ENCODE results near the gene CHIT1.
"Not testable (repeated sequence)": the region's sequence is repeated elsewhere in the genome, so short reads cannot be mapped to it uniquely, and the experiment has no call there.

The CHIT1 gene

DNA sequence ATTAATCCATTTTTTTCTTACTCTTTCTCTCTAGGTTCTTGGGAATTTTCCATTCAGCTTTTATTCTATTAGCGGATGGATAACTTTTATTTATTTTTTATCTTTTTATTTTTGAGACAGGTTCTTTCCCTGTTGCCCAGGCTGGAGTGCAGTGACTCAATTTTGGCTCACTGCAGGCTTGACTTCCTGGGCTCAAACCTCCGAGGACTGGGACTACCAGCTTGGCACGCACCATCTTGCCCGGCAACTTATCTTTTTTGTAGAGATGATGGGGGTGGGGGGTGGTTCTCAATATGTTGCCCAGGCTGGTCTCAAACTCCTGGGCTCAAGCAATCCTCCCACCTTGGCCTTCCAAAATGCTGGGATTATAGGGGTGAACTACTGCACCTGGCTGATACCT, 36.1 kb upstream of the CHIT1 start:
- DNase-seq (ENCODE audit: low read depth in 2 of 2) = no peak

DNA sequence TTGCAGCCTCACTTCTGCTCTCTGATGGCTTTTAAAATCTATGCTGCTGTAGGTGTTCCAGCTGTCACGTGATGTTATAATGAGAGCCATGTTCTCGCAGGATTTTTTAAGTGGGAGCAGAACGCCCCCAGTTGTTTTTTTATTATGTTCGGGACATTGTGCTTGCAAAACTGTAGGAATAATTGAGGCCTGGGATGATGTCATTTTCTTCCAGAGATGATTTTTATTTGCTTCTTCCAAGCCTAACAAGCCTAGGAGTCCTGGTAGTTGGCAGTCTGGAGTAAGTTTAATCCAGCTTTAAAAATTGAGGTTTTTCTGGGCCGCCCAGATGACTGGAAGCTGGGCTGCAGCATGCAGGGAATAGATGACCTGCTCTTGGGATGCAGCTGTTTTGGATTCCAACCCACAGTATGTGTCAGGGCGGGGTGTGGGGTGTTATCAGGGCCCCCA, 34.6 kb upstream of the CHIT1 start:
- no peak for DNase-seq (ENCODE audit: low read depth in 2 of 2)

DNA sequence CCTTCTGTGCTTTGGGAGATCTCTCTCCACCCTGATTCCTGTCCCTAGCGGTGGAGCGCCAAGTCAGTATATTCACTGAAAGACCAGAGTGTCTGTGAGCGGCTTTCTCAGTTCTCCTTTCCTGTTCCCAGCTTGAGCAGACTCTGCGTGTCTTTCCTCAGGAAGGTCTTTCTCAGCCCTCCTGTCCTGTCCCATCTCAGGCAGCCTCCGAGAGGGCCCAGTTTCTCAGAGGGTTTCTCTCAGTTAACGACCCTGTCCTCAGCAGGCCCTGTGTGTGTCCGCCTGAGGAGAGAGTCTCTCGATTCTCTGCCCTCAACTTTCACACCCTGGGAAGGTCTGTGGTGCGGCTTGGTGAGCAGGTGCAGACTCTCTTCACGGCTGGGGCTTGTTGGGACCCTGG, 34.0 kb upstream of the CHIT1 start:
- no peak for DNase-seq (ENCODE audit: low read depth in 2 of 2)

DNA sequence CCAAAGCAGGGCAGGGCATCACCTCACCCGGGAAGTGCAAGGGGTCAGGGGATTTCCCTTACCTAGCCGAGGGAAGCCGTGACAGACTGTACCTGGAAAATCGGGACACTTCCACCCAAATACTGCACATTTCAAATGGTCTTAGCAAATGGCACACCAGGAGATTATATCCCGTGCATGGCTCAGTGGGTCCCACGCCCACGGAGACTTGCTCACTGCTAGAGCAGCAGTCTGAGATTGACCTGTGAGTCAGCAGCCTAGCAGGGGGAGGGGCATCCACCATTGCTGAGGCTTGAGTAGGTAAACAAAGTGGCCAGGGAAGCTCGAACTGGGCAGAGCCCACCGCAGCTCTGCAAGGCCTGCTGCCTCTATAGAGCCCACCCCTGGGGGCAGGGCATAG, 27.2 kb upstream of the CHIT1 start:
- DNase-seq (ENCODE audit: low read depth in 2 of 2) = not testable (repeated sequence)

DNA sequence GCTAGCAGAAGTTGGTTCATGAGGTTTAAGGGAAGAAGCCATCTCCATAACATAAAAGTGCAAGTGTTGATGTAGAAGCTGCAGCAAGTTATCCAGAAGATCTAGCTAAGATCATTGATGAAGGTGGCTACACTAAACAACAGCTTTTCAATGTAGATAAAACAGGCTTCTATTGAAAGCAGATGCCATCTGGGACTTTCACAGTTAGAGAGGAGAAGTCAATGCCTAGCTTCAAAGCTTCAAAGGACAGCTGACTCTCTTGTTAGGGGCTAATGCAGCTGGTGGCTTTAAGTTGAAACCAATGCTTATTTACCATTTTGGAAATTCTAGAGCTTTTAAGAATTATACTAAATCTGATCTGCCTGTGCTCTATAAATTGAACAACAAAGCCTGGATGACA, 25.3 kb upstream of the CHIT1 start:
- DNase-seq (ENCODE audit: low read depth in 2 of 2) = not testable (repeated sequence)

DNA sequence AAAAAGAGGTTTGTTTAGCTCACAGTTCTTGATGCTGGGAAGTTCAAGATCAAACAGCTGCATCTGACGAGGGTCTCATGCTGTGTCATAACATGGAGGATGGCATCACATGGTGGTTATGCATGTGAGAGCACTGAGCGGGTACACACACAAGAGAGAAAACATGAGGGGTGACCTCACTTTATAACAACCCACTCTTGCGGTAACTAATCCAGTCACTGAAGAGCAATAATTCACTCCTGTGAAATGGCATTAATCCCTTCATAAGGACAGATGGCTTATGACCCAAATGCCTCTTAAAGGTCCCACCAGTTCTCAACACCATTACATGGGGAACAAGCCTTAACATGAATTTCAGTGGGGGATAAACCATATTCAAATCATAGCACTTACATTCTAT, 23.2 kb upstream of the CHIT1 start:
- no peak for DNase-seq (ENCODE audit: low read depth in 2 of 2)

DNA sequence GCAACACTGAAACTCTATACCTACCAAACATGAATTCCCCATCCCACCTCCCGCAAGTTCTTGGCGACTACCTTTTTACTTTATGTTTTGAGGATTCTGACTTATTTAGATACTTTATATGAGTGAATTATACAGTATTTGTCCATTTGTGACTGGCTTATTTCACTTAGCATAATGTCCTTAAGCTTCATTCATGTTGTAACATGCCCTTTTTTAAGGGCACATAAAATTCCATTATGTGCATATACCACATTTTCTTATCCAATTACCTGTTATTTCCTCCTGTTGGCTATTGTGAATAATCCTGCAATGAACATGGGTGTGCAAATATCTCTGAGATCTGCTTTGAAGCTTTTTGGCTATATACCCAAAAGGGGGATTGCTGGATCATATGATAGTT, 22.0 kb upstream of the CHIT1 start:
- DNase-seq (ENCODE audit: low read depth in 2 of 2) = no peak

DNA sequence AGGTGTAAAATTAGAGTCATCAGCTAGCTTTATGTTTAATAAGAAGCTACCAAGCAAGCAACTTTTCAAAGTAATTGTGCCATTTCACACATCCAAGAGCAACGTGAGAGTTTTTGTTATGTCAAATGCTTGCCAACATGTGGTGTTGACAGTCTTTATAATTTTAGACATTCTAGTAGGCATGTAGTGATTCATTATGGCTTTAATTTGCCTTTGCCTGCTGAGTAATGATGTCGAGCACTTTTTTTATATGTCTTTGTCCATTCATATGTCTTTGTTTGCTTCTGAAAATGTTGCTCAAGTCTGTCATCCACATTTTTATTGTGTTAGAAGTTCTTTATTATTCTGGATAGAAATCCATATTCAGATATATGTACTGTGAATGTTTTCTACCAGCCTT, 21.4 kb upstream of the CHIT1 start:
- DNase-seq (ENCODE audit: low read depth in 2 of 2) = no peak

DNA sequence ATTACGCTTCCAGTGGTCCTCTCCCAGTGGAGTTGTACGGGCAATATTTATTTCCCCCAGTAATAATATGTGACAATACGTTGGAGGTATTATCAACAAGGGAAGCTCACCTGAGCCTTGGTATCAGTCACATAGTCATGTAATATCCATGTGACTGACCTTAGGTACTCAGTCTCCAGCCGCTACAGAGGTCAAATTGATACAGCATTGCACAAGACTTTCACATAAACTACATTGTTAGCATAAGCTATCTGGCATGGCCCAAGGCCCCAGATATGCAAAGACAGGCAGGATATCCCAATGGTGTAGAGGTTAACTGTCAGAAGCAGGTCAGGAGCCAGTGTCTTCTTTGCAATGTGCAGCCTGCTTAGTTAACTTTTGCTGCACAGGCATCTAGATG, 15.3 kb upstream of the CHIT1 start:
- no peak for DNase-seq (ENCODE audit: low read depth in 2 of 2)

DNA sequence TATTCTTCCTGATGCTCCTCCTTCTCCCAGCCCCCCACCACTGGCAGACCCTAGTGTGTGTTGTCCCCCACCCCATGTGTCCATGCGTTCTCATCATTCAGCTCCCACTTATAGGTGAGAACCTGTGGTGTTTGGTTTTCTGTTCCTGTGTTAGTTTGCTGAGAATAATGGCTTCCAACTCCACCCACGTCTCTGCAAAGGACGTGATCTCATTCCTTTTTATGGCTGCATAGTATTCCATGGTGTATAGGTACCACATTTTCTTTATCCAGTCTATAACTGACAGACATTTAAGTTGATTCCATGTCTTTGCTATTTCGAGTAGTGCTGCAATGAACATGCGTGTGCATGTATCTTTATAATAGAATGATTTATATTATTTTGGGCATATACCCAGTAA, 12.2 kb upstream of the CHIT1 start:
- DNase-seq (ENCODE audit: low read depth in 2 of 2) = not testable (repeated sequence)

DNA sequence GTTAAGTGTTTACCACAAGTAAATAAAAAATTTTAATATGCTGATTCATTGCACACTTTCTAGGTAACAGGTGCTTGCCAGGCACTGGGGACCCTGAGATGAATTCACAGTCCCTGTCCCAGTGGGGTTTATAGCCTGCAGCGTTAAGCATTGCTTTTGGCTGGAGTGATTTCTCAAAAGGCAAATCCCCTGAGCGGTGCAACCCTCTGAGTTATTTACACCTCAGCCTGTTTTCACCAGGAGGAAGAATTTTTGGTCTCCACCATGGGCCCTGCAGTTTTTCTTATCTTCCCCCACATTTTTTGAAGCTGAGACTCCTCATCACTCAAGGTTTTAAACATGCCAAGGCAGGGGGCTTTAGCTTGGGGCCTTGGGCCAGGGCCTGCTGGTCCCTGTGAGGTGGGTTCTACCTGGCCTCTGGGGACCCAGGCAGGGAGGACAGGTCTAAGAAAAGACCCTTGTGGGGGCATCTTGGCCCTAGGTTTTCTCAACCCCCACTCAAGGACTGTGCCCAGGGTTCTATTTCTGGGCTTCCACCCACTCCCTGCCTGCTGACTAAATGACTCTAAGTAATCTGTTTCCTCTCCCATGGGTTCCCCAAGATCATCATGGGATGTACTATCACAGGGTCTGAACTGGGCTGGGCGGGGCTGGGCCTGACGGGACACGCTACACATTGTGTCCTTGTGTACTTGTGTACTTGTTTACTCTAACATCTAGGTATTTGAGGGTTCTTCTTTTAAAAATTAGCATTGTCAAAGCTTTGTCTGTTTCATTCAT, 10.2 kb upstream of the CHIT1 start:
- DNase-seq (ENCODE audit: low read depth in 2 of 2) = no peak

DNA sequence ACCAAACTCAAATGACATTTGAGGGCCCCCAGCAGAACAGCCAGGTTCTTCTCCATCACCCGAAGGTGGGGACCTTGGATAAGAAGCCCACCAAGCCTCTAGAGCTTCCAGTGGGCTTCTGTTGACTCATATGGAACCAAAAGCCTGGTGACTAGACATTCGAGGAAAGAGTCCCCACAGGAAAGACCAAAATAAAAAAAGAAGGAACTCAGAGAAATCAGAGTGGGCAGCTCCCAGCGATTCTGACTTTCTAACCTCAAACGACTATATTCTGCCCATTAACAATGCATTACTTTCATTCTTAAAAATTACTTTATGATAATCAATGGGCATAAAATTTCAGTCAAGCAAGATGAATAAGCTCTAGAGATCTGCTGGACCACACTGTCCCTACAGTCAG, 9.6 kb upstream of the CHIT1 start:
- DNase-seq (ENCODE audit: low read depth in 2 of 2) = no peak

DNA sequence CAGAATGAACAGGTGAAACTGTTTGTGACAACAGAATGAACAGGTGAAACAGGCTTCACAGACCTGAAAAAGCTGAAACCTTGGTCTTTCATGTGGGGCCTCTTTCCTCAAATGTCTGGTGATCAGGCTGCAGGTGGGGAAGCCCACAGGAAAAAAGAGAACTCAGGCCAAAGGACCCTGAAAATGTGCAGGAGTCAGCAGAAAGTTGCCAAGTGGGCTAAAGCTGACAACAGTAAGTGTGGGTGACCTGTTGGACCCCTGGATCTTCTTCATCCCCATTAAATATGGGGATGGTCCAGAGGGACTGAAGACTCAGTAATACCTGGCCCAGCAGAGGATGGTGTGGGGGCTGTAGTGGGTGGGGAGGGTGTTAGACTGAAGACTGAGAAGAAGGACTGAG, 9.1 kb upstream of the CHIT1 start:
- DNase-seq (ENCODE audit: low read depth in 2 of 2) = no peak

DNA sequence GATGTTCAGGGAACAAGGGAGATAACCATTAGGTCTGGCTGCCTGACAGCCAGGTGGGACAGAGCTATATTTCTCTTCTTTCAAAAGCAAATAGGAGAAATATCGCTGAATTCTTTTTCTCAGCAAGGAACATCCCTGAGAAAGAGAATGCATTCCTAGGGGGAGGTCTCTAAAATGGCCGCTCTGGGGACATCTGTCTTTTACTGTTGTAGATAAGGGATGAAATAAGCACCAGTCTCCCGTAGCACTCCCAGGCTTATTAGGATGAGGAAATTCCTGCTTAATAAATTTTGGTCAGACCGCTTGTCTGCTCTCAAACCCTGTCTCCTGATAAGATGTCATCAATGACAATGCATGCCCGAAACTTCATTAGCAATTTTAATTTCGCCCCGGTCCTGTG, 5.4 kb upstream of the CHIT1 start:
- DNase-seq (ENCODE audit: low read depth in 2 of 2) = not testable (repeated sequence)

DNA sequence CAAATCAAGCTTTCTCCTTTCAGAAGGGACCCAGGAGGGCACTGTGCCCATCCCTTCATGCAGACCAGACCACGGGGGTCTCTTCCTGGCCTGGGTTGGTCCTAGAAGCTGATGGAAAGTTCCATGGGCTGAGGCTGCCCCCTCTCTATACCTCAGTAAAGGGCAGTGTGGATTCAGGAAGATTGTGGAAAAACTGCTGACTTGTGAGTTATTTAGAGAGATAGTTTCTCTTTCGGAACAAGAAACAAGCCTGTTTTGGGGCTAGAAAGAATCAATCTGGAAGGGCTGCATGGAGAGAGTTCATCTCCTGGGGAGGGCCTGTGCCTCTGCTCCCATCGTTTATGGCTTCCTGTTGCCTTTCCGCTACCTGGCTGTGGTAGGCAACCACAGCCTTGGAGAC, 803 bp downstream of the CHIT1 start:
- DNase-seq (ENCODE audit: low read depth in 2 of 2) = no peak

DNA sequence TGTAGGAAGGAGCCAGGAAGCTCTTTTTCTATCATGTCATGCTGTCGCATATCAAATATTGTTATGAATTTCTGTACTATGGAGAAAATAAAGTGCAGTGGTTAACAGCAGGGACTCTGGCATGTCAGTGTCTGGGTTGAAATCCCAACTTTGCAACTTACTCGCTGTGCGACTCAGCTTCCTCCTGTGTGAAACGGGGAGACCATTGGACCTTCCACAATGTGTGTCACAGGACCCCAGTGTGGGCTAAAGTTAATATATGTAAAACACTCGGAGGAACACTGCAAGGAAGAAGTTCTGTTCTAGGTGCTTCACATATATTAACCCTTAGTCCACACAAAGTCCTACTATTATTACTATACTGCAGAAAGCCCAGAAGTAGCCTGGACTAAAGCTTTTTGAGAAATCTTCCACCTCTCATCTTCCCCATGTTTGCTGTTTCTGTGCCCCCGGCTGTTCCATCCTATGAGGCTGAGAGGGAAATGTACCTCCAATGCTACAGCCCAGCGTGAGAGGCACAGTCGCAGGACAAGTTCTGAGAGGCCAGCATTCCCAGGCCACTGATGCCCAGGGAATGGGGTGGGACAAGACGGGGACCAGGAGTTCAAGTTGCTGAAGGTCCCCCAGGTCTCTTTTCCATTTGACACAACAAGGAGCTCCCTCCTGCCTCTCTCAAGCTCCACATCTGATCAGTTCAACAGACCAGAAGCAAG, 1.9 kb downstream of the CHIT1 start:
- DNase-seq (ENCODE audit: low read depth in 2 of 2) = no peak

DNA sequence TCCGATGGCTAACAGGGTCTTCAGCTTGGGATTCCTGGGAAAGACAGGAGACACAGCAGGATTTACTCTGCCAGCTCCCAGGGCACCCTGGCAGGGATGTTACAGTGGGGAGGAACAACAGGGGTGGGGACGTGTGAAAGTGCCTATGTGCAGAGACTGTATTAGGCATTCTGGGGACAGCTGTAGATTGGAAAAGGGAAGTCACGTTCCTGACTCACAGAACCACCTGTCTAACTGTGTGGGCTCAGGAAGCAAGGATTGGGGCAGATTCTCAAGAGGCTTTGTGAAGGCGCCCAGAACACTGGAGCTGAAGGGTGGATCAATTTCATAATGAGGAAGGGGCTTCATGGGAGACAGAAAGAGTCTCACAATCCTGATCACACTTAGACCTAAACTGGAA, 4.4 kb downstream of the CHIT1 start:
- DNase-seq (ENCODE audit: low read depth in 2 of 2) = no peak

DNA sequence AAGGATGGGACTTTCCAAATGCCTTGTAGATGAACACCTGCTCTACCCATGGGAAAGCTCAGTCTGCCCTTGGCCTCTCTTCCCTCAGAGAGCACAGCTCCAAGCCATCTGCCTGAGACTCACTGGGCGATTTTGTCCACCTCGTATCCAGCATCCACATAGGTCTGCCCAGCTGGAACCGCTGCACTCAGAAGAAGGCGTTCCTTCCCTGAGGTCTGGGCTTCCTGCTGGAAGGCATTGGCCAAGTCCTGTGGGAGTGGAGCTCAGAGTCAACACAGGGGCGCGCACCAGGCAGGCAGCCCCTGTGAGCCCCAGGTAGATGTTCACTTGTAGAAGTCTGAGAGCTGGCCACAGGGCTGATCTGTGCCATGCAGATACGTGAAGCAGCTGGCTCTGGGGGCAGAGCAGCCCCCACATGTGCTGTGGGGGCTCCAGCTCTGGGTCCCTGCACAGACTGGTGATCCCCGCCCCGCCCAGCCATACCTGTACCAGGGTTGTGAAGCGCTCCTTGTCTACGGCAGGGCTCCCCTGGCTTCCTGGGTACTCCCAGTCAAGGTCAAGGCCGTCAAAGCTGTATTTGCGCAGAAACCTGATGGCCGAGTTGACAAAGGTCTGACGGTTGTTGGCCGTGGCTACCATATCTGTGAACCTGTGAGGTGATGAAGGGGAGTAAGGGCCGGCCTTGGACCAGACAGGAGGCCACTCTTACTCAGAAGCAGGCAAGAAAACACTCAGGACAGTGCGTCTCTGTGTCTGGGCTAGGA, 6.3 kb downstream of the CHIT1 start:
- DNase-seq (ENCODE audit: low read depth in 2 of 2) = no peak

DNA sequence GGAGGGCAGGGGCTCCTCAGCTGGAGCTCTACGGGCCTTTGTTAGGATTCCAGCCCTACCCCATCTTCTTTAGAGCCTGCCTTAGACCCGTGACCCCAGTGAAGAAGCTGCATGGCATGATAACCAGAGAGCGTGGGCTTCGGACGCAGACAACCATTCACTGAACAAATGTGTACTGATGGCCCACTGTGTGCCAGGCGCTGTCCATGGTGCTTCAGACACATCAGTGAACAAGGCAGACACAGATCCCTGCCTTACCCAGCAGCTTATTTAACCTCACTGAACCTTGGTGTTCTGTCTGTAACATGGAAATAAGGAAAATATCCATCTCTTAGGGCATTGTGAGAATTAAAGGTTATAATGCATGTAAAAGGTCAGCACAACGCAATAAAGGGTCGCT, 9.5 kb downstream of the CHIT1 start:
- no peak for DNase-seq (ENCODE audit: low read depth in 2 of 2)

DNA sequence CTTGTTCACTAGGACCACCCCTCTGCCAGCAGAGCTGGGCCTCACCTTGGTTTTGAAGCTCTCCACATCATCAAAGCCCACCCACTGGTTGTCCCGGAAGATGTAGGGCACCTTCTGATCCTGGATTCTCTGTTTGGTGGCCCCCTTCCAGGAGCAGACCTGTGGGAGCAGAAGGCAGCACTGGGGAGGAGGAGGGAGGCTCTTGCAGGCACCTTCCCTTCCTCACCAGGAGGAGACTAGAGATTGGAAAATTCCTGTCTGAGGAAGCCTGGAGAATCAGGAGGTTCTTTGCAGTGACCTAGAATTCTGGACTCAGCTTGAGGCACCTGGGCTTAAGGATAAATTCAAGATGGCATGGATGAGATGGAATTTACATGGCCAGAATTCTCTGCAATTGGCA, 10.3 kb downstream of the CHIT1 start:
- DNase-seq (ENCODE audit: low read depth in 2 of 2) = no peak

DNA sequence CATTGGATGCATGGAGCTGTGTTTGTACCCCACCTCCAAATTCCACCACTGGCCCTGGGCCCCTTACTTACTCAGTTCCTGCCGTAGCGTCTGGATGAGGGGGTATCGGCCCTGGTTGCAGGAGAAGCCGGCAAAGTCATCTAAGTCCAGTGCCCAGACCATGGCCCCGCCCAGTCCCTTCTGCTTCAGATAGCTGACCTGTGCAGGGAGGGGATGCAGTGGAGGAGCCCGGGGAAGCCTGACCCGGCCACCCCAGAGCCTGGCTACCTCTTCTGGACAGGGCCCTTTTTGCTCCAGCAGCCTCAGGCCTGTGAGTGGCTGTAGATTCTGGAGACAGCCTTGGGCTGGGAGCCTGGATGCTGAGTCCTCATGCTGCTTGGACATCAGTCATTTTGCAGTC, 11.8 kb downstream of the CHIT1 start:
- no peak for DNase-seq (ENCODE audit: low read depth in 2 of 2)

DNA sequence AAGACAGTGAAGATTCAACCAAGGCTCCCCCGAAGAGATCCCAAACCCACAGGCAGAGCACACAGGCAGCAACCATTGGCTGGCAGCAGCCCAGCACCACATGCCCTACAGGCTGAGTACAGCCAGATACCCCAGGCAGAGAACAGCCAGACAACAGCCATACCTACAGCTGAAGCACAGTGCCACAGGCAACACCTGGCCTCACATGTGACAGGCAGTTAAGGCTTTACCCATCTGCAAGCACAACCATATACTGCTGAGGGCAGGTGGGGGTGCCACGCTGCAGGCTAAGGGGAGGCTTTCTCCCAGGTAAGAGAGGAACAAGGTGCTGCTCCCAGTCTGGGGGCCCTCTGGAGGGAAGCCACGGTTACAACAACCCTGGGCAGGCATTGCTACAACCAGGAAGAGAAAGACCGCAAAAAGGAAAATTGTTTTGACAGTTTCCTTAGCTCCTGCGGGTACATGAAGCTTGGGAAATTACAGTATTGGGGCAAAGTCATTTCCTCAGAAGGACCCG, 12.3 kb downstream of the CHIT1 start:
- DNase-seq (ENCODE audit: low read depth in 2 of 2) = no peak
